Endothelial cell of umbilical vein (primary cell): Measurements from ENCODE around the gene B9D2. TPM values are rescaled to one million over a fixed set of nuclear protein-coding genes. Genes with fewer than 3 reads are reported as not detected.

Source experiments
- BruUV-seq: library from RNA; stranded (reverse); fragments of 400-500 nt; replicated peaks from 2 replicates; lab custom pipeline; 2021; lab: Mats Ljungman, UMichigan
- CTCF ChIA-PET: fragments of 300-600, 350-600 bp; sonication (Branson Sonifier 250); formaldehyde crosslinking; loops from one replicate; lab custom pipeline; 2021; ENCODE audit warnings: antibody characterized with exemption, inconsistent platforms; lab: Charles Lee
- POLR2A ChIA-PET: fragments of 300-600, 350-600 bp; sonication (Branson Sonifier 250); formaldehyde crosslinking; loops from one replicate; lab custom pipeline; 2021; ENCODE audit warnings: antibody characterized with exemption, inconsistent platforms; lab: Charles Lee
- DNase-seq: peaks from one replicate; pipeline ENCODE4 v3.0.0-alpha.2; 2011; ENCODE audit warnings: low read depth, low spot score
- FAIRE-seq: peaks from 2 replicates; lab custom pipeline; 2011; peaks lifted over from hg19 to GRCh38; lab: Jason Lieb, UNC
- H2AFZ ChIP-seq: 2 replicates; pipeline ENCODE4 v1.6.0; 2012; ENCODE audit warnings: low read depth, low read length, control low read depth, inconsistent platforms
- H3K27ac ChIP-seq: 2 replicates; pipeline ENCODE4 v1.5.1; 2011; ENCODE audit warnings: low read depth, mild to moderate bottlenecking, control low read depth, low read length, moderate library complexity; ENCODE audit not compliant: insufficient read depth
- H3K27me3 ChIP-seq, 2 experiments: 2 replicates each; pipeline versions ENCODE4 v1.6.0 to v1.6.1; 2011; ENCODE audit warnings: low read length in 2 of 2, mixed read lengths in 1 of 2; ENCODE audit not compliant: control insufficient read depth in 2 of 2, insufficient read depth in 2 of 2
- H3K36me3 ChIP-seq, 2 experiments: 2 replicates in 1 of 2; 3 replicates in 1 of 2; pipeline ENCODE4 v1.5.1; 2011; ENCODE audit warnings: low read length in 2 of 2, mild to moderate bottlenecking in 1 of 2, moderate library complexity in 1 of 2; ENCODE audit not compliant: control insufficient read depth in 2 of 2, insufficient read depth in 2 of 2; ENCODE audit errors: extremely low read depth in 1 of 2
- H3K4me1 ChIP-seq: 3 replicates; pipeline ENCODE4 v1.5.1; 2011; ENCODE audit warnings: mild to moderate bottlenecking, low read length; ENCODE audit not compliant: control insufficient read depth, insufficient read depth; ENCODE audit errors: extremely low read depth
- H3K4me2 ChIP-seq: 2 replicates; pipeline ENCODE4 v1.6.1; 2011; ENCODE audit warnings: low read length, control low read depth, mixed read lengths; ENCODE audit not compliant: insufficient read depth
- H3K4me3 ChIP-seq, 3 experiments: fragments of 200-600 bp in 1 of 3; sonication (generic), shearing (Covaris generic) in 1 of 3; replicated peaks in 1 of 3; 2 replicates each; pipeline ENCODE4 v1.5.1; 2011 to 2016; ENCODE audit warnings: control low read depth in 3 of 3, low read length in 3 of 3, mild to moderate bottlenecking in 2 of 3, inconsistent platforms in 1 of 3, low read depth in 1 of 3, moderate library complexity in 1 of 3; ENCODE audit not compliant: insufficient read depth in 1 of 3
- H3K79me2 ChIP-seq: 2 replicates; pipeline ENCODE4 v1.6.0; 2012; ENCODE audit warnings: low read length, inconsistent platforms; ENCODE audit not compliant: control insufficient read depth, insufficient read depth
- H3K9ac ChIP-seq: replicated peaks from 2 replicates; pipeline ENCODE3; 2011; ENCODE audit warnings: low read length, control low read depth; ENCODE audit not compliant: insufficient read depth; ENCODE audit errors: extremely low read depth
- H3K9me1 ChIP-seq: replicated peaks from 3 replicates; pipeline ENCODE4 v1.6.0; 2011; ENCODE audit warnings: mild to moderate bottlenecking, low read length; ENCODE audit not compliant: control insufficient read depth, insufficient read depth; ENCODE audit errors: extremely low read depth
- H3K9me3 ChIP-seq: replicated peaks from 2 replicates; pipeline ENCODE4 v1.5.1; 2012; ENCODE audit warnings: low read length, inconsistent platforms; ENCODE audit not compliant: control insufficient read depth, insufficient read depth
- H4K20me1 ChIP-seq: replicated peaks from 2 replicates; pipeline ENCODE3; 2011; ENCODE audit warnings: mild to moderate bottlenecking, low read length; ENCODE audit not compliant: control insufficient read depth, insufficient read depth; ENCODE audit errors: extremely low read depth
- EZH2 ChIP-seq: IDR thresholded peaks from 2 replicates; pipeline ENCODE4 v1.6.1; 2012; ENCODE audit warnings: borderline replicate concordance, low read depth, mild to moderate bottlenecking, moderate library complexity, low read length, inconsistent platforms; ENCODE audit not compliant: severe bottlenecking
- FOS ChIP-seq: IDR thresholded peaks from 2 replicates; pipeline ENCODE4 v1.6.1; 2011; ENCODE audit warnings: mild to moderate bottlenecking, low read length, moderate library complexity, borderline replicate concordance; ENCODE audit not compliant: insufficient read depth
- GATA2 ChIP-seq: IDR thresholded peaks from 2 replicates; pipeline ENCODE4 v1.7.0; 2011; ENCODE audit warnings: low read depth, mild to moderate bottlenecking, moderate library complexity, mixed read lengths, low read length; ENCODE audit not compliant: insufficient read length, insufficient read depth
- JUN ChIP-seq: IDR thresholded peaks from 2 replicates; pipeline ENCODE4 v1.6.1; 2011; ENCODE audit warnings: borderline replicate concordance, low read depth; ENCODE audit not compliant: insufficient read length, insufficient read depth
- MYC ChIP-seq: IDR thresholded peaks from one replicate; pipeline ENCODE4 v1.6.1; 2011; ENCODE audit warnings: mild to moderate bottlenecking, low read depth, low read length
- POLR2A ChIP-seq: IDR thresholded peaks from 2 replicates; pipeline ENCODE4 v1.6.1; 2012; ENCODE audit warnings: low read depth, mild to moderate bottlenecking, control low read depth, low read length
- POLR2AphosphoS5 ChIP-seq: IDR thresholded peaks from 2 replicates; pipeline ENCODE4 v1.6.1; 2012; ENCODE audit warnings: low read depth, mild to moderate bottlenecking, control low read depth, low read length, moderate library complexity; ENCODE audit not compliant: insufficient read depth
- dilution Hi-C: fragments of 300-500 bp; cut with MboI; formaldehyde crosslinking; loops from one replicate; pipeline ENCODE4 v1.15.0; 2019; ENCODE audit warnings: low sequenced_read_pairs; ENCODE audit not compliant: extremely low pct_ligation_motif_present
- intact Hi-C: fragments of 100-400 bp; cut with micrococcal nuclease; formaldehyde crosslinking; loops from one replicate; pipeline ENCODE4 v1.10.0; 2022
- polyA plus RNA-seq, 4 experiments: library from polyadenylated mRNA; depleted of rRNA in 3 of 4; stranded (reverse) in 3 of 4; unstranded in 1 of 4; fragments of >200 nt; gene quantifications; 2 replicates each; pipeline versions ENCODE4 v1.2.1 to v1.2.3, GENCODE V29; 2011 to 2012; ENCODE audit warnings: missing spikeins in 1 of 4
- total RNA-seq: library from RNA; stranded (reverse); gene quantifications from 2 replicates; pipeline ENCODE4 v1.2.3, GENCODE V29; 2021
- TF ChIP-seq, protein P1 (sequence below), 2 donors: IDR thresholded peaks; 1 replicate in 1 of 2; 2 replicates in 1 of 2; pipeline ENCODE4 v1.5.1; 2011; ENCODE audit warnings: low read length in 2 of 2, mild to moderate bottlenecking in 2 of 2, moderate library complexity in 2 of 2, control low read depth in 1 of 2, inconsistent platforms in 1 of 2, low read depth in 1 of 2; ENCODE audit not compliant: insufficient read depth in 1 of 2; ENCODE audit errors: extremely low read depth in 1 of 2
- TF ChIP-seq, protein P2 (sequence below): IDR thresholded peaks from 2 replicates; pipeline ENCODE4 v1.6.1; 2011; ENCODE audit not compliant: insufficient read depth, insufficient read length

Gene B9D2
- total and polyA plus RNA-seq, 2 donors (not counting 3 experiments of a cell fraction or from before 2014, with no cell fraction given), result 12.2 to 23.9 TPM

DNA sequence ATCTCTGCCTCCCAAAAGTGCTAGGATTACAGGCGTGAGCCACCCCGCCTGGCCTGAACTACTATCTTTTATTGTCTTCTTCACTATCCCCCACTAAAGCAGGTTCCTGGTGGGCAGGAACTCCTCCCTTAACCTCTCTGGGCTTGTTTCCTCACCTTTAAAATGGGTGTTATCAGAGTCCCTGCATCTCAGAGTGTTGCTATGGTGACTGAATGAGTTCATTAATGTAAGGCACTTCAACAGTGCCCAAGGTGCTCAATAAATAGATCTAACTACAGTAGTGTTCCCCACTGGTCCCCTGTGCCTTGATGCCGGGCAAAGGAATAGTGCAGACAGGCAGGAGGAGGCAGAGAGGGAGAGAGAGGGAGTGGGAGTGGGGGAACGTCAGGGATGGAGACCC is 33.5 kb downstream of the B9D2 start:
- intact Hi-C loops, result no loop called here
- Histone ChIP-seq H3K9me1 (no peaks in the 10 kb centered on the region), H3K36me3 (peaks cover 18 to 40% of the 10 kb centered on the region in 2 experiments), H3K4me3 (no peak overlapping the region), H3K27me3 (no peaks in the 10 kb centered on the region), H2AFZ (no peak overlapping the region), H4K20me1 (no peaks in the 10 kb centered on the region), H3K27ac (no peak overlapping the region), H3K79me2 (peaks cover 21% of the 10 kb centered on the region), H3K9ac (no peak overlapping the region), H3K9me3 (no peaks in the 10 kb centered on the region), H3K4me1 (peaks cover 42% of the 10 kb centered on the region), H3K4me2 (no peak overlapping the region)
- FAIRE-seq, result no peak
- TF ChIP-seq EZH2 (no peak), MYC (no peak), FOS (no peak), POLR2AphosphoS5 (no peak), GATA2 (no peak), JUN (no peak), POLR2A (no peak)
- TF ChIP-seq, protein P1, sequence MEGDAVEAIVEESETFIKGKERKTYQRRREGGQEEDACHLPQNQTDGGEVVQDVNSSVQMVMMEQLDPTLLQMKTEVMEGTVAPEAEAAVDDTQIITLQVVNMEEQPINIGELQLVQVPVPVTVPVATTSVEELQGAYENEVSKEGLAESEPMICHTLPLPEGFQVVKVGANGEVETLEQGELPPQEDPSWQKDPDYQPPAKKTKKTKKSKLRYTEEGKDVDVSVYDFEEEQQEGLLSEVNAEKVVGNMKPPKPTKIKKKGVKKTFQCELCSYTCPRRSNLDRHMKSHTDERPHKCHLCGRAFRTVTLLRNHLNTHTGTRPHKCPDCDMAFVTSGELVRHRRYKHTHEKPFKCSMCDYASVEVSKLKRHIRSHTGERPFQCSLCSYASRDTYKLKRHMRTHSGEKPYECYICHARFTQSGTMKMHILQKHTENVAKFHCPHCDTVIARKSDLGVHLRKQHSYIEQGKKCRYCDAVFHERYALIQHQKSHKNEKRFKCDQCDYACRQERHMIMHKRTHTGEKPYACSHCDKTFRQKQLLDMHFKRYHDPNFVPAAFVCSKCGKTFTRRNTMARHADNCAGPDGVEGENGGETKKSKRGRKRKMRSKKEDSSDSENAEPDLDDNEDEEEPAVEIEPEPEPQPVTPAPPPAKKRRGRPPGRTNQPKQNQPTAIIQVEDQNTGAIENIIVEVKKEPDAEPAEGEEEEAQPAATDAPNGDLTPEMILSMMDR (IDR thresholded peaks at IDR 0.05; ENCODE audit: extremely low read depth in 1 of 2, insufficient read depth in 1 of 2, low read depth in 1 of 2, low read length in 2 of 2), result no peak
- TF ChIP-seq, protein P2, sequence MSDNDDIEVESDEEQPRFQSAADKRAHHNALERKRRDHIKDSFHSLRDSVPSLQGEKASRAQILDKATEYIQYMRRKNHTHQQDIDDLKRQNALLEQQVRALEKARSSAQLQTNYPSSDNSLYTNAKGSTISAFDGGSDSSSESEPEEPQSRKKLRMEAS, result no peak
- no TSS peak for BruUV-seq
- dilution Hi-C loops, result no loop called here
- ChIA-PET POLR2A (no interaction called here), CTCF (no interaction called here)
- DNase-seq, result no peak
